Kidney (tissue), 14 donors: ENCODE measurements around the gene LONP2. TPM values are rescaled to one million over a fixed set of nuclear protein-coding genes. Genes with fewer than 3 reads are reported as not detected.

ENCODE experiments used
- DNase-seq, 5 donors: peaks; one replicate each; pipeline ENCODE4 v3.0.0-alpha.2; 2013 to 2020
- FAIRE-seq: peaks from 2 replicates; lab custom pipeline; 2012; peaks lifted over from hg19 to GRCh38; lab: Jason Lieb, UNC
- H3K27ac ChIP-seq, 2 donors: one replicate each; pipeline ENCODE4 v1.7.0; 2013; ENCODE audit warnings: low read depth in 2 of 2, low read length in 2 of 2, inconsistent platforms in 1 of 2
- H3K27me3 ChIP-seq: one replicate; pipeline ENCODE4 v1.7.1; 2013; ENCODE audit warnings: low read length, inconsistent platforms; ENCODE audit not compliant: control insufficient read depth, insufficient read depth
- H3K36me3 ChIP-seq, 3 donors: one replicate each; pipeline versions ENCODE4 v1.7.0 to v1.7.1; 2013; ENCODE audit warnings: low read length in 3 of 3, control low read depth in 1 of 3, inconsistent platforms in 1 of 3; ENCODE audit not compliant: insufficient read depth in 3 of 3, control insufficient read depth in 2 of 3
- H3K4me1 ChIP-seq, 3 donors: one replicate each; pipeline versions ENCODE4 v1.7.0 to v1.7.1; 2013; ENCODE audit warnings: low read length in 3 of 3, inconsistent platforms in 1 of 3, low read depth in 1 of 3; ENCODE audit not compliant: control insufficient read depth in 2 of 3, insufficient read depth in 2 of 3
- H3K4me3 ChIP-seq, 3 donors: one replicate each; pipeline versions ENCODE4 v1.7.0 to v1.8.1; 2013; ENCODE audit warnings: low read length in 3 of 3, control low read depth in 1 of 3, inconsistent platforms in 1 of 3
- H3K9ac ChIP-seq, 3 donors: one replicate each; pipeline versions ENCODE4 v1.7.0 to v1.7.1; 2013; ENCODE audit warnings: low read length in 3 of 3, control low read depth in 1 of 3, inconsistent platforms in 1 of 3
- H3K9me3 ChIP-seq, 3 donors: one replicate each; pipeline versions ENCODE4 v1.7.0 to v1.7.1; 2013; ENCODE audit warnings: low read length in 3 of 3, control low read depth in 1 of 3, inconsistent platforms in 1 of 3; ENCODE audit not compliant: control insufficient read depth in 2 of 3, insufficient read depth in 1 of 3
- intact Hi-C: fragments of 100-400 bp; cut with DNase I; formaldehyde crosslinking; loops from one replicate; pipeline ENCODE4 v1.11.1; 2022
- polyA plus RNA-seq: library from polyadenylated mRNA; stranded (reverse); fragments of 350-450 nt; fragmentation: Illumina TruSeq; extraction: RNeasy Lipid Tissue Mini Kit (QIAGEN cat#74804); gene quantifications from one replicate; pipeline ENCODE4 v1.2.3, GENCODE V29; 2014; ENCODE audit warnings: low read depth, low replicate concordance; ENCODE audit not compliant: insufficient read depth
- total RNA-seq: library from RNA; stranded (reverse); fragmentation: NEBNext Ultra II Directional; extraction: Animal tissue kit (Norgen Biotek cat#: 25700); gene quantifications from one replicate; pipeline ENCODE4 v1.2.1, GENCODE V29; 2021
- TF ChIP-seq, protein P1 (sequence below): IDR thresholded peaks from 3 replicates; pipeline ENCODE4 v1.5.1; 2012; ENCODE audit warnings: mild to moderate bottlenecking, moderate library complexity, borderline replicate concordance; ENCODE audit not compliant: insufficient read depth; ENCODE audit errors: extremely low read depth
- donor health status: control.
- donor health status: control.
- donor health status: control.
- donor health status: control.
- donor health status: control.
- donor health status: DM: yes; HTN: yes; CAD: no.
- donor health status: Normal renal cell carcinoma (clear cell type).

The LONP2 gene
- total and polyA plus RNA-seq, 2 donors from 2014 or later = 24.8 to 77.1 TPM

DNA sequence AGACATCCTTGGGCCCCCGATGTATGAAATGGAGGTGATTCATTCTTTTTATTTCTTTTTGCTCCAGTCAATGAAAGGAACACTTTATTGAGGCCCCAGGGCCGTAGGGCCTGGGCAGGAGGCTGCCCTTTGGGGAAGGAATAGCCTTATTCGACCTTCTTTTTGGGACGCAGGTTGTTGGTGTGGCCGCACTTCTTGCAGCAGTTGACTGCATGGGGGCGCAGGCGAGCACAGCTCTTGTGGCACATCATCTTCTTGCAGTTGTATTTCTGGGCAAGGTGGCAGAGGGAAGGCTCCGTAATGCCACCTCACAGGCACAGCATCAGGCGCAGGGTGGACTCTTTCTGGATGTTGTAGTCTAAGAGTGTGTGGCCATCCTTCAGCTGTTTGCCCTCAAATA lies 90.2 kb downstream of the LONP2 start:
- TF ChIP-seq, protein P1, sequence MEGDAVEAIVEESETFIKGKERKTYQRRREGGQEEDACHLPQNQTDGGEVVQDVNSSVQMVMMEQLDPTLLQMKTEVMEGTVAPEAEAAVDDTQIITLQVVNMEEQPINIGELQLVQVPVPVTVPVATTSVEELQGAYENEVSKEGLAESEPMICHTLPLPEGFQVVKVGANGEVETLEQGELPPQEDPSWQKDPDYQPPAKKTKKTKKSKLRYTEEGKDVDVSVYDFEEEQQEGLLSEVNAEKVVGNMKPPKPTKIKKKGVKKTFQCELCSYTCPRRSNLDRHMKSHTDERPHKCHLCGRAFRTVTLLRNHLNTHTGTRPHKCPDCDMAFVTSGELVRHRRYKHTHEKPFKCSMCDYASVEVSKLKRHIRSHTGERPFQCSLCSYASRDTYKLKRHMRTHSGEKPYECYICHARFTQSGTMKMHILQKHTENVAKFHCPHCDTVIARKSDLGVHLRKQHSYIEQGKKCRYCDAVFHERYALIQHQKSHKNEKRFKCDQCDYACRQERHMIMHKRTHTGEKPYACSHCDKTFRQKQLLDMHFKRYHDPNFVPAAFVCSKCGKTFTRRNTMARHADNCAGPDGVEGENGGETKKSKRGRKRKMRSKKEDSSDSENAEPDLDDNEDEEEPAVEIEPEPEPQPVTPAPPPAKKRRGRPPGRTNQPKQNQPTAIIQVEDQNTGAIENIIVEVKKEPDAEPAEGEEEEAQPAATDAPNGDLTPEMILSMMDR = no peak
- intact Hi-C loops = no loop called here
- Histone ChIP-seq H3K9me3 (no peaks in the 10 kb centered on the region), H3K27me3 (no peaks in the 10 kb centered on the region), H3K27ac (no peak overlapping the region), H3K4me3 (no peak overlapping the region), H3K9ac (no peak overlapping the region), H3K4me1 (peaks cover 0 to 3% (median 0%) of the 10 kb centered on the region in 3 donors), H3K36me3 (peaks cover 3 to 19% (median 8%) of the 10 kb centered on the region in 3 donors)
- no peak for DNase-seq
- no peak for FAIRE-seq

DNA sequence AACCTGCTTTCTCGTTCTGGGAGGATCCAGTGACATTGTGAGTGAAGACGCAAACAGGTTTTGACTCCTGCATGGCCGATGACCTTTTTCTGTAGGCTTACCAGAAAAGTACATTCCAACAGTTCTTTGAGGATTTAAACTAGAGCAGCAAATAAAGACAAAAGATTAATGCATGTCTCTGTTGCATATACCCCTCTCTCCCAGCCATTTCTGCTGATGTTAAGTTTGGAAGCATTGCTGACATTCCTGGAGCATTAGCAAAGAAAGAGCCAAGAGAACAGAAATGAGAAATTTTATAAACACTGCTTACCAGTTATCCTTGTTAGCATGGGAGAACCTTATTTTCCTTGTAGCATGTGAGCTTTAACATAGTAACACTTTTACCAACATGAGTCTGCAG lies 91.9 kb downstream of the LONP2 start:
- TF ChIP-seq, protein P1 = no peak
- peaks cover 0 to under 1% (median 0%) of the 10 kb centered on the region in 3 donors for H3K4me1 ChIP-seq
- peaks cover 3 to 19% (median 8%) of the 10 kb centered on the region in 3 donors for H3K36me3 ChIP-seq
- DNase-seq = peak in 2 of 5 donors; percentile 33 to 37
- intact Hi-C loops = no loop called here
- H3K9me3 ChIP-seq = no peaks in the 10 kb centered on the region
- no peak overlapping the region for H3K9ac ChIP-seq
- H3K27me3 ChIP-seq = no peaks in the 10 kb centered on the region
- no peak for FAIRE-seq
- no peak overlapping the region for H3K27ac ChIP-seq
- H3K4me3 ChIP-seq = no peak overlapping the region

DNA sequence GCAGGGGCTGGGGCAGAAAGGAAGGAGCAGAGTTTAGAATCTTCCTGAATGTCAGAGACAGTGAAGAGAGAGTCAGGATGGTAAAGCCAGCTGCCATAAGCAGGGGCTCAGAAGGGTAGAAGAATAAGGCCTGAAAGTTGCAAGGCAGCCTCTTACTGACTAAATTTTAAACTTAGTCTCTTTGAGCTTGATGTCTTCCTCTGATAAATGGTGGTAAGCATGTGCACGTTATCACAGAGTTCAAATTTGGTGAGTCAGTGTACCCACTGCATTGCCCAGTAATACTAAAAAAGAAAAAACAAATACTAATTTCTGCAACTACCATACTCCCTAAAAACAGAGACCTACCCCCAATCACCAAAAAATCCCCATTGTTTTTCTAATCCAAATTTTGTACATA lies 96.0 kb downstream of the LONP2 start:
- TF ChIP-seq, protein P1 = no peak
- Histone ChIP-seq H3K27me3 (no peaks in the 10 kb centered on the region), H3K27ac (no peak overlapping the region), H3K9me3 (no peaks in the 10 kb centered on the region), H3K9ac (no peak overlapping the region), H3K4me1 (no peaks in the 10 kb centered on the region), H3K36me3 (peaks cover 0 to 21% (median 9%) of the 10 kb centered on the region in 3 donors), H3K4me3 (no peak overlapping the region)
- DNase-seq (no peak), FAIRE-seq (no peak)
- intact Hi-C loops = no loop called here

DNA sequence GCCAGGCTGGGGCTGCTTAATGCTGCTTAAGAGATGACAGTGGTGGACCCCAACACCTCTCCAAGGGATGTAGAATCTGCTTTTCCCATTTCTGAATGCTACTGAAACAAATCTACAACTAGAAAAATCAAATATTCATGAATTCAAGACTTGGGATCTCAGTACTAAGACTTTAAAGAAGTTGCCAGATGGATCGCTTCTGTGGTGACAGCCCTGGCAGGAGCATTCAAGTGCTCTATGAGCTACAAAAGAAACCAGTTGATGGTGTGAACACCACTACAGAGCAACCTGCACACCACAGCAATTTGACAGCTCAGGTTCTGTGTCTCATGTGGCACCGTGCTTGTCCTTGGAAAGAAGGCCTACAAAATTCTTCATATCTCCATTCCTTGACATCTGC lies 98.5 kb downstream of the LONP2 start:
- FAIRE-seq = no peak
- H3K36me3 ChIP-seq = peaks cover 0 to 14% (median 5%) of the 10 kb centered on the region in 3 donors
- intact Hi-C loops = no loop called here
- H3K27ac ChIP-seq = no peak overlapping the region
- no peak overlapping the region for H3K9ac ChIP-seq
- TF ChIP-seq, protein P1 = no peak
- H3K4me3 ChIP-seq = no peak overlapping the region
- DNase-seq = no peak
- no peaks in the 10 kb centered on the region for H3K27me3 ChIP-seq
- no peaks in the 10 kb centered on the region for H3K9me3 ChIP-seq
- no peaks in the 10 kb centered on the region for H3K4me1 ChIP-seq
